Cardiac fibroblast (primary cell): ENCODE results near the gene IFNL3.

ENCODE experiments used
- DNase-seq, 2 donors: peaks; one replicate each; pipeline versions ENCODE4 v3.0.0 to v3.0.0-alpha.2; 2010; ENCODE audit warnings: low read depth in 2 of 2
- H3K4me3 ChIP-seq, 2 donors: replicated peaks in 1 of 2; 1 replicate in 1 of 2; 2 replicates in 1 of 2; pipeline ENCODE4 v1.5.1; 2011; ENCODE audit warnings: low read depth in 2 of 2, low read length in 2 of 2, mild to moderate bottlenecking in 2 of 2, moderate library complexity in 1 of 2
- TF ChIP-seq, protein P1 (sequence below): IDR thresholded peaks from one replicate; pipeline ENCODE4 v1.5.1; 2011; ENCODE audit warnings: low read depth, mild to moderate bottlenecking, low read length, inconsistent platforms

IFNL3 gene

DNA sequence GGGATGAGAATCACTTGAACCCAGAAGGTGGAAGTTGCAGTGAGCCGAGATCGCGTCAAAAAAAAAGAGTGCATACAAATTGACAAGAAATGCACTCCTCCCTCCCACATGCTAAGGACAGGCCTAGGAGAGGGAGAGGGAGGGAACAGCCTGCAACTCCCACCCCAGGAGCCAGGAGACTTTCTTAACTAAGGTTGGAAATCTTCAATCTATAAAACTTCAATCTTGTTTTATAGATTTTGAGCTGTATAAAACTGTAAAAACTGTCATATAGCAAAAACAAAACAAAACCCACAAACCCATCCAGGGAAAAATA is 39.4 kb downstream of the IFNL3 start:
- no peak for DNase-seq
- TF ChIP-seq, protein P1, sequence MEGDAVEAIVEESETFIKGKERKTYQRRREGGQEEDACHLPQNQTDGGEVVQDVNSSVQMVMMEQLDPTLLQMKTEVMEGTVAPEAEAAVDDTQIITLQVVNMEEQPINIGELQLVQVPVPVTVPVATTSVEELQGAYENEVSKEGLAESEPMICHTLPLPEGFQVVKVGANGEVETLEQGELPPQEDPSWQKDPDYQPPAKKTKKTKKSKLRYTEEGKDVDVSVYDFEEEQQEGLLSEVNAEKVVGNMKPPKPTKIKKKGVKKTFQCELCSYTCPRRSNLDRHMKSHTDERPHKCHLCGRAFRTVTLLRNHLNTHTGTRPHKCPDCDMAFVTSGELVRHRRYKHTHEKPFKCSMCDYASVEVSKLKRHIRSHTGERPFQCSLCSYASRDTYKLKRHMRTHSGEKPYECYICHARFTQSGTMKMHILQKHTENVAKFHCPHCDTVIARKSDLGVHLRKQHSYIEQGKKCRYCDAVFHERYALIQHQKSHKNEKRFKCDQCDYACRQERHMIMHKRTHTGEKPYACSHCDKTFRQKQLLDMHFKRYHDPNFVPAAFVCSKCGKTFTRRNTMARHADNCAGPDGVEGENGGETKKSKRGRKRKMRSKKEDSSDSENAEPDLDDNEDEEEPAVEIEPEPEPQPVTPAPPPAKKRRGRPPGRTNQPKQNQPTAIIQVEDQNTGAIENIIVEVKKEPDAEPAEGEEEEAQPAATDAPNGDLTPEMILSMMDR: no peak
- H3K4me3 ChIP-seq: no peak overlapping the region

DNA sequence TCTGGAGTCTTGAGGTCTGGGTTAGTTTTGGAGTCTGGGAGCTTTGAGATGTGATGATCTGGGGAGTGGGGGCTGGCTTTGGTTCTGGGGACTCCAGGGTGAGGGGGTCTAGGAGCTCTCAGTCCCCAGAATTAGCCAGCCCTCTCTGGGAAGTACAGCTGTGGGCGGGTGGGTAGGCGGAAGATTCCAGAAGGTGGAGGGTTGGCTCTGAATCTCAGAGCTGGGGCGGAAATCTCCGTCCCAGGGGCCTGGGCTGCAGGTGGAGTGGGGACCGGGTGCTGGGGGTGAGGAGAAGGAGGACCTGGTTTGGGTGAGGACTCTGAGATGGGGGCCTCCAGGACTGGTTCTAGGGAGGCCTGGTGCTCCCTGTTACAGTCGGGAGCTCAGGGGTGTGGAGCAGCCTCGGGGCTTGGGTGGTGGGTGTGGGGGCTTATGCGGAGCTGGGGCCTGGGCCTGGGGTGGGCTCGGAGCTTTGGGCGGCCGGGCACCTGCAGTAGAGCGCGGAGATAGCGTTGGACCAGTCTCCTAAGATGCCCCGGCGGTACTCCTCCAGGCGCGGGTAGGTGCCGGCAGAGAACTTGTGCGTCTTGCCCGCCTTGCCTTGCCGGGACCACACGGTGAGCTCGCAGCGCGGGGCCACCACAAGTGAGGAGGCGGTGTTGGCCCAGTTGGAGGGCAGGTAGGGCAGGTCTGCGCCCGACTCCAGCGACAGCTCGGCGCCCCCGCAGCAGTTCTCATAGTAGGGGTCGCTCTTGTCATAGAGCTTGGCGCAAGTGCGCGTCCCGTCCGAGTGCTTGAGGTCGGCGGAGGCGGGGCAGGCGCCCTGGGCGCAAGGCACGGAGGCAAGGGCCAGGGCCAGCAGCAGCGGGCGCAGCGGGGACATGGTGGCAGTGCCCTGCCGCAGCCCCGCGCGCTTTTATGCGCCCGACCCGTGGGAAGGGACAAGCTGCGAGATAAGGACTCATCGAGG is 41.1 kb downstream of the IFNL3 start, which contains the start of gene SYCN:
TSS of gene SYCN (minus strand) at position 892 of the 970 bp plus-strand sequence. CDS start at position 883, 9 bp downstream.
- DNase-seq: no peak
- H3K4me3 ChIP-seq: no peak within 1 kb of the TSS
- TF ChIP-seq, protein P1: no peak

DNA sequence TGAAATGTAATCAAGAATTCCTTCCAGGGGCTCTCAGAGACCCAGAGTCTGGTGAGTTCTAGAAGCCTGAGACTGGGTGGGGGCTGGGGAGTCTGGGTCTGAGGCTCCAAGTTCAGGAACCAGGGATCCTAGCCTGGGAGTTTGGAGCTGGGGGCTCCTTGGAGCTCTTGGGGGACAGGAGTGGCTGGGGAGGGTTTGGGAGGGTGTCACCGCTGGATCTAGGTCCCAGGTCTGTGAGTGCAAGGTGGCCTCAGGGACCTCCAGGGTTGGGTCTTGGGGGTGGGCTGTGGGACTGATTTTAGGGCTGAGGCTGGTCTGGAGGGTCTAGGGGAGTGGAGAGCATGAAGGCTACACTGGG is 41.8 kb downstream of the IFNL3 start:
- no peak overlapping the region for H3K4me3 ChIP-seq
- TF ChIP-seq, protein P1: no peak
- DNase-seq: no peak

DNA sequence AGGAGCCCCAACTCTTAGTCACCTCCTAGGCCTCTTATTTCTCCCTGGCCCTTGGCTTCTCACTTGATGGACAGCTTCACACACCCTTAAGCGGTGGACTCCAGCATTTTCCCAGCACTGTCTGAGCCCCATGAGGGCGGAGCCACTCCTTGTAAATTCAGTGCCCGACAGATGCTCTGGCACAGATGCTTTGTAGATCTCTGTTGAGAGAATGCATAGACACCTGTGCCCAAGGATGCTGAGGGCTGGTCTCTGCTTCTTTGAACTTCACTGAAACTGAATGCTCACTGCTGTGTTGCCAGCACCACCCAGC is 44.0 kb downstream of the IFNL3 start:
- H3K4me3 ChIP-seq: no peak overlapping the region
- TF ChIP-seq, protein P1: no peak
- no peak for DNase-seq

DNA sequence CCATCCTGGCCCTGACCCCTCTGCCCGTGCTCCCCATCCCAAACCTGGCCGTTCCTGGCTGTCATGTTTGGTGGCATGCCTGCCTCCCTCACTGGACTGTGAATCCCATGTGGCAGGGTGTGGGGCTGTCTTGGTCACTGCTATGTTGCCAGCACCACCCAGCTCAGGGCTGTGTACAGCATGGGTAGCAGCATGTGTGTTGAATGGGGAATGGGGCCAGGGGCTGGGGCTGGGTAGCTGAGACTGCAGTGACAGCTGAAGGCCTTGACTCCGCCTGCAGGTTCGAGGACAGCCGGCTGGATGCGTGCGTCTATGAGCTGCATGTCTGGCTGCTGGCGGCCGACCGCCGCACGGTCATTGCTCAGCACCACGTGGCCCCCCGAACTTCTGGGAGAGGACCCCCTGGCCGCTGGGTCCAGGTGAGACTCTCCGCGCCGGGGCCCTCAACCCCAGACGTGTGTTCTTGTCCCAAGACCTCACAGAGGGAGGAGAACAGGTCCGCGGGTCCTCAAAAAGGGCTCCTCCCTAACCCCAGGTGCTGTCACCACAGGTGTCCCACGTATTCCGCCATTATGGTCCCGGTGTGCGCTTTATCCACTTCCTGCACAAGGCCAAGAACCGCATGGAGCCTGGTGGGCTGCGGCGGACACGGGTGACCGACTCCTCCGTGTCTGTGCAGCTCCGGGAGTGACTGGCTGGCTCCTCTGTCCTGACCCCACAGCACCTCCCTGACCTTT is 44.6 kb downstream of the IFNL3 start:
- no peak for DNase-seq
- H3K4me3 ChIP-seq: no peak overlapping the region
- TF ChIP-seq, protein P1: no peak

DNA sequence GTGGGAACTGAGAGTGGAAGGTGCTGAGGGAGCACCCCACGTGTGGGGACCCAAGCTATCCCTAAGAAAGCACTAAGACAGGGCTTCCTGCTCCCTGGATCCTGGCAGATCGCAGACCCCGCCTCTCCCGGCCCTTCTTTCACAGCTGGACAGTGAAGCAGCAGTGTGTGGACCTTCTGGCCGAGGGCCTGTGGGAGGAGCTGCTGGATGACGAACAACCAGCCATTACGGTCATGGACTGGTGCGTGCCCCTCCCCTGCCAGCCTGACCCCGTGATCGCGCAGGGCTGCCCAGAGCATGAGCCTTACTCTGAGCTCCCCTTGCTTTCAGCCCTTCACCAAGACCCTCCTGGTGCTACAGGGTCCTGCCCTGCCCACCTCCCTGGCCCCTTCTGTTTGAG is 45.8 kb downstream of the IFNL3 start:
- peak; percentile 52 to 80 for DNase-seq
- no peak overlapping the region for H3K4me3 ChIP-seq
- TF ChIP-seq, protein P1: no peak
